Spleen (tissue), 11 donors: Measurements from ENCODE around the gene HOXC6. TPM values are rescaled to one million over a fixed set of nuclear protein-coding genes. Genes with fewer than 3 reads are reported as not detected.
"Not testable (repeated sequence)": the region's sequence is repeated elsewhere in the genome, so short reads cannot be mapped to it uniquely, and the experiment has no call there.

Experiments
- DNase-seq: peaks from one replicate; pipeline ENCODE4 v3.0.0-alpha.2; 2020
- H3K27ac ChIP-seq, 8 donors: fragments of 200-600 bp; sonication (generic) in 7 of 8; 1 replicate in 4 of 8; 2 replicates in 4 of 8; pipeline versions ENCODE4 v1.5.0 to v1.8.0; 2016 to 2021; ENCODE audit warnings: inconsistent platforms in 4 of 8, mild to moderate bottlenecking in 4 of 8, moderate library complexity in 1 of 8
- H3K27me3 ChIP-seq, 7 donors: fragments of 200-600 bp; sonication (generic) in 6 of 7; replicated peaks in 1 of 7; 1 replicate in 4 of 7; 2 replicates in 3 of 7; pipeline versions ENCODE4 v1.5.0 to v1.8.0; 2016 to 2021; ENCODE audit warnings: inconsistent platforms in 3 of 7, mild to moderate bottlenecking in 1 of 7
- H3K36me3 ChIP-seq, 6 donors: fragments of 200-600 bp; sonication (generic) in 5 of 6; 1 replicate in 4 of 6; 2 replicates in 2 of 6; pipeline versions ENCODE4 v1.5.0 to v1.8.0; 2016 to 2021; ENCODE audit warnings: inconsistent platforms in 2 of 6
- H3K4me1 ChIP-seq, 6 donors: fragments of 200-600 bp; sonication (generic) in 5 of 6; 1 replicate in 3 of 6; 2 replicates in 3 of 6; pipeline versions ENCODE4 v1.5.0 to v1.8.0; 2016 to 2021; ENCODE audit warnings: inconsistent platforms in 3 of 6
- H3K4me3 ChIP-seq, 8 donors: fragments of 200-600 bp; sonication (generic) in 7 of 8; 1 replicate in 4 of 8; 2 replicates in 4 of 8; pipeline versions ENCODE4 v1.5.0 to v1.8.0; 2016 to 2021; ENCODE audit warnings: inconsistent platforms in 4 of 8, mild to moderate bottlenecking in 4 of 8, moderate library complexity in 2 of 8
- H3K9me3 ChIP-seq, 8 donors: fragments of 200-600 bp; sonication (generic) in 7 of 8; 1 replicate in 4 of 8; 2 replicates in 4 of 8; pipeline versions ENCODE4 v1.5.0 to v1.8.0; 2016 to 2021; ENCODE audit warnings: inconsistent platforms in 4 of 8
- POLR2A ChIP-seq, 3 donors: fragments of 450-650 bp; IDR thresholded peaks; one replicate each; pipeline ENCODE4 v1.5.1; 2017; ENCODE audit warnings: antibody characterized with exemption in 3 of 3, mild to moderate bottlenecking in 1 of 3
- POLR2AphosphoS5 ChIP-seq, 3 donors: sonication (generic); formaldehyde crosslinking; IDR thresholded peaks; one replicate each; pipeline ENCODE4 v1.5.1; 2017; ENCODE audit warnings: antibody characterized with exemption in 3 of 3
- WGBS, 5 donors: extraction: QIAGEN DNeasy Blood & Tissue Kit in 3 of 5; methylation state at CpG; one replicate each; pipeline versions ENCODE4 v1.1.5 to v1.1.7; 2013 to 2018; 5-methylcytosine and 5-hydroxymethylcytosine counted together
- intact Hi-C: fragments of 100-400 bp; cut with DNase I; formaldehyde crosslinking; loops from one replicate; pipeline ENCODE4 v1.15.0; 2023; ENCODE audit warnings: low total_unique reads
- polyA plus RNA-seq, 3 donors: library from polyadenylated mRNA; stranded (reverse); fragments of 200-250 nt; gene quantifications; one replicate each; pipeline ENCODE4 v1.2.1, GENCODE V29; 2013
- total RNA-seq, 7 donors: library from RNA; depleted of rRNA in 3 of 7; stranded (reverse); fragments of >200 nt in 3 of 7; fragmentation: NEBNext Ultra II Directional in 4 of 7; extraction: Animal tissue kit (Norgen Biotek cat#: 25700) in 4 of 7; gene quantifications; one replicate each; pipeline versions ENCODE4 v1.1.0 to v1.2.1, GENCODE V29; 2016 to 2021
- TF ChIP-seq, protein P1 (sequence below), 11 experiments: fragments of 200-600 bp in 7 of 11; fragments of 450-650 bp in 4 of 11; sonication (generic) in 4 of 11; IDR thresholded peaks in 8 of 11; conservative IDR thresholded peaks in 3 of 11; 1 replicate in 7 of 11; 2 replicates in 4 of 11; pipeline versions ENCODE4 v1.4.0 to v1.8.0; 2016 to 2021; ENCODE audit warnings: antibody characterized with exemption in 11 of 11, inconsistent platforms in 4 of 11, mild to moderate bottlenecking in 1 of 11
- donor health status: healthy with polysubstance abuse.
- donor health status: DM: no; HTN: no; CAD: no; lungs with moderate emphysema.
- donor health status: DM: no; HTN: no; CAD: no.
- donor health status: Bipolar disorder and iron deficiency.
- donor health status: healthy.
- donor health status: DM: no; HTN: no; CAD: no.
- donor health status: DM: yes; HTN: yes; CAD: no.

The HOXC6 gene
- total and polyA plus RNA-seq, 10 donors = 0.11 to 0.52 (median 0.24) TPM; not detected in 4

DNA sequence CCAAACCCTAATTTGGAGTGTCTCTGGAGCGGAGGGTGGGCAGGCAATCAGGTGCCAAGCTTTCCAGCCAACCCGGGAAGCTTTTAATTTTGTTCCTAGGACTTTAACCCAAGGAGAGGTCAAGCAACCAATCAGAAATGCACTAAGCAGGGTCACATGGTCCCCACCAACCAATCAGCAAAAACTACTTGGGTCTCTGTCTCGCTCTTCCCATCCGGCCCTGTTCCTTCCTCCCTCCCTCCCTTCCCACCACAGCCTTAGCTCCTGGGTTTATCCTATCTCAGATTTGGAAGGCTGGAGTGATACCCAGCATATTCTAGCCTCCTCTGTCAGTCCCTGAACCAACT, 11.9 kb downstream of the HOXC6 start:
- 38 to 53% (median 44%) methylated on average over 4 of the region's 4 CpGs for WGBS, 5 donors
- Histone ChIP-seq H3K4me1 (no peaks in the 10 kb centered on the region), H3K4me3 (no peak overlapping the region), H3K27ac (no peak overlapping the region), H3K36me3 (no peaks in the 10 kb centered on the region), H3K9me3 (no peaks in the 10 kb centered on the region), H3K27me3 (peaks cover 0 to 100% (median 60%) of the 10 kb centered on the region in 7 donors)
- no peak for DNase-seq
- intact Hi-C loops = no loop called here
- TF ChIP-seq, protein P1, sequence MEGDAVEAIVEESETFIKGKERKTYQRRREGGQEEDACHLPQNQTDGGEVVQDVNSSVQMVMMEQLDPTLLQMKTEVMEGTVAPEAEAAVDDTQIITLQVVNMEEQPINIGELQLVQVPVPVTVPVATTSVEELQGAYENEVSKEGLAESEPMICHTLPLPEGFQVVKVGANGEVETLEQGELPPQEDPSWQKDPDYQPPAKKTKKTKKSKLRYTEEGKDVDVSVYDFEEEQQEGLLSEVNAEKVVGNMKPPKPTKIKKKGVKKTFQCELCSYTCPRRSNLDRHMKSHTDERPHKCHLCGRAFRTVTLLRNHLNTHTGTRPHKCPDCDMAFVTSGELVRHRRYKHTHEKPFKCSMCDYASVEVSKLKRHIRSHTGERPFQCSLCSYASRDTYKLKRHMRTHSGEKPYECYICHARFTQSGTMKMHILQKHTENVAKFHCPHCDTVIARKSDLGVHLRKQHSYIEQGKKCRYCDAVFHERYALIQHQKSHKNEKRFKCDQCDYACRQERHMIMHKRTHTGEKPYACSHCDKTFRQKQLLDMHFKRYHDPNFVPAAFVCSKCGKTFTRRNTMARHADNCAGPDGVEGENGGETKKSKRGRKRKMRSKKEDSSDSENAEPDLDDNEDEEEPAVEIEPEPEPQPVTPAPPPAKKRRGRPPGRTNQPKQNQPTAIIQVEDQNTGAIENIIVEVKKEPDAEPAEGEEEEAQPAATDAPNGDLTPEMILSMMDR (IDR thresholded peaks at IDR 0.05 in 8 of 11, conservative IDR thresholded peaks at IDR 0.05 in 3 of 11) = no peak
- TF ChIP-seq POLR2AphosphoS5 (IDR thresholded peaks at IDR 0.05) = no peak
- TF ChIP-seq POLR2A (IDR thresholded peaks at IDR 0.05) = no peak

GRCh38 chr12:54040648-54041047, 12.4 kb downstream of the HOXC6 start:
- Histone ChIP-seq H3K27ac (no peak overlapping the region), H3K36me3 (no peaks in the 10 kb centered on the region), H3K4me3 (no peak overlapping the region), H3K9me3 (no peaks in the 10 kb centered on the region), H3K27me3 (peaks cover 0 to 100% (median 58%) of the 10 kb centered on the region in 7 donors), H3K4me1 (no peaks in the 10 kb centered on the region)
- intact Hi-C loops = no loop called here
- 60 to 75% (median 64%) methylated on average over 3 of the region's 3 CpGs for WGBS, 5 donors
- no peak for DNase-seq
- TF ChIP-seq, protein P1 (IDR thresholded peaks at IDR 0.05 in 8 of 11, conservative IDR thresholded peaks at IDR 0.05 in 3 of 11) = no peak
- TF ChIP-seq POLR2A (IDR thresholded peaks at IDR 0.05) = no peak
- TF ChIP-seq POLR2AphosphoS5 (IDR thresholded peaks at IDR 0.05) = no peak

DNA sequence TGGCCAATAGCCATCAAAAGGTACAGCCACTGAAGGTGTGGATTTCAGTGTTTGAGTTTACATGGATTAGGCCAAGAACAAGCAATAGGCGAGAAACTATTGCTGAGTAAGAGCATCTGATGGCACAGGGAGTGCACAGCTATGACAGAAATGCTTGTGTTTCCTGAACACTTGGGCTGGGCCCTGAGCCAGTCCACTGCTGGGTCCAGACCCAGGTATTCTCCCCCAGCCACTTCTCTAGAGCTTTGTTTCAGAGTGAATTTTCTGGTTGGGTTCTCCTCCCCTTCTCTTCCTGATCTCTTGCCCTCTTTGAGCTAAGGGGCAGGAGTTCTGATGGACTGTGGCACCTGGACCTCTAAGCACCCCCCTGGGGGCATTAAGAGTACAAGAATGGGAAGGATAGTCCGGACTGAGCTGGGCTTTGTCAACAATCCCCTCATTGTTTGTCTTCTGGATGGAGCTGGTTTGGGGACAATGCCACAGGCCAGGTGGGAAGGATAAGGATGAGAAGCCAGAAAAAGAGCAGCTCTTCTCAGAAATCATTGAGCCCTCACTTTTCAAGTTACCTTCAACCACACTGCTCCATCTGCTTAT, 13.0 kb downstream of the HOXC6 start:
- intact Hi-C loops = no loop called here
- WGBS, 5 donors = 47 to 55% (median 53%) methylated on average over 2 of the region's 2 CpGs
- TF ChIP-seq, protein P1 (IDR thresholded peaks at IDR 0.05 in 8 of 11, conservative IDR thresholded peaks at IDR 0.05 in 3 of 11) = no peak
- TF ChIP-seq POLR2AphosphoS5 (IDR thresholded peaks at IDR 0.05) (no peak), POLR2A (IDR thresholded peaks at IDR 0.05) (no peak)
- Histone ChIP-seq H3K4me3 (no peak overlapping the region), H3K9me3 (no peaks in the 10 kb centered on the region), H3K27ac (no peak overlapping the region), H3K4me1 (no peaks in the 10 kb centered on the region), H3K36me3 (no peaks in the 10 kb centered on the region), H3K27me3 (peaks cover 0 to 100% (median 60%) of the 10 kb centered on the region in 7 donors)
- no peak for DNase-seq

DNA sequence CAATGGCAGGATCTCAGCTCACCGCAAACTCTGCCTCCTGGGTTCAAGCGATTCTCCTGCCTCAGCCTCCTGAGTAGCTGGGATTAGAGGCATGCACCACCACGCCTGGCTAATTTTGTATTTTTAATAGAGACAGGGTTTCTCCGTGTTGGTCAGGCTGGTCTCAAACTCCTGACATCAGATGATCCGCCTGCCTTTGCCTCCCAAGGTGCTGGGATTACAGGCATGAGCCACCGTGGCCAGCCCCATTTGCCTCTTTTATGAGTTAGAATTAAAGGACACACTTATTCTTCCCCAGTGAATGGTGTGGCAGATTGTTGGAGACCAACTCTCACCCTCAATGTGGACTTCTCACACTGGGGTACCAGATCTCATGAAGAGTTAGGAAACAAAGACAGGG, 13.8 kb downstream of the HOXC6 start:
- DNase-seq, H3K9me3 ChIP-seq, intact Hi-C loops, H3K4me1 ChIP-seq, H3K36me3 ChIP-seq, H3K4me3 ChIP-seq, H3K27ac ChIP-seq: not testable (repeated sequence)
- WGBS, 5 donors = 61 to 70% (median 64%) methylated on average over 6 of the region's 6 CpGs
- peaks cover 0 to 100% (median 60%) of the 10 kb centered on the region in 7 donors for H3K27me3 ChIP-seq
